ENCODE results near the gene FAM133A.

FAM133A gene

DNA sequence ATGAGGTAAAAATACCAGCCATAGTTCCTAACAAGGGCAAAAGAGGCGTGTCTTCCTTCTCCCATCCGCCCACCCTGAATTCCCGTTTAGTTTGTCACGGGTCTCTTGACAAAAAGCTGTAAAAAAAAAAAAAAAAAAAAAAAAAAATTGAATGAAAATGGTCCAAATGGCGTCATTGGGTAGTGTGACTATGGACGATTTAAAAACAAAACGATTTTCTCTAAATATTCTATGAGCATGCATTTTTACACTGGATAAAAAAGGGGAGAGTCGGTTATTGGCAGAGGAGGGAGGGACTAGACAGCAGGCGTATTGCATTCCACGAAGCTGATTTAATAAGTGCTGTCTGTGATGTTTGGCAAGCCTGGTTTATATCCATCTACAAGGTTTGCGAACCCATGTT, at the start of gene FAM133A:
TSS of gene FAM133A (plus strand) at position 338 of the 403 bp plus-strand sequence. CDS start 35,214 bp downstream, outside the sequence.
- DNase-seq: peak in 13 of 56 donors; percentile 0 to 41 (median 9)

- no peak for DNase-seq
These were observed 36.4 kb upstream of the FAM133A start for GRCh38 chrX:93637591-93637990.

DNA sequence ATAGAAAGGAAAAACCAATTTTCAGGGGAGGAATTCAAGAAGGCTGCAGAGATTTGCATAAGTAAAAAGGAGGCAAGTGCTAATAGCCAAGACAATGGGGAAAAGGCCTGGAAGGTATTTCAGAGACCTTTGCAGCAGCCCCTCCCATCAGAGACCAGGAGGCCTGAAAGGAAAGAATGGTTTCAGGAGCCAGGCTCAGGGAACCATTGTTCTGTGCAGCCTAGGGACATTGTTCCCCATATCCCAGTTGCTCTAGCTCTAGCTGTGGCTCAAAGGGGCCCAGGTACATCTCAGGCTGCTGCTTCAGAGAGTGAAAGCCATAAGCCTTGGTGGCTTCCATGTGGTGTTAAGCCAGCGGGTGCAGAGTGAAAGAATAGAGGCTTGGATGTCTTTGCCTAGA, 24.6 kb upstream of the FAM133A start:
- no peak for DNase-seq

GRCh38 chrX:93660575-93660974, 13.4 kb upstream of the FAM133A start:
- DNase-seq: no peak

- peak; percentile 5 to 91 (median 74) for DNase-seq
These were observed 744 bp upstream of the FAM133A start, which contains the start of gene NAP1L3 for GRCh38 chrX:93673056-93673868. TSS of gene NAP1L3 (minus strand) at chrX:93673578. CDS start at chrX:93673304, 274 bp downstream.

GRCh38 chrX:93695981-93696380, 22.0 kb downstream of the FAM133A start:
- DNase-seq: no peak

- no peak for DNase-seq
These were observed 29.7 kb downstream of the FAM133A start for GRCh38 chrX:93703701-93704100.

DNA sequence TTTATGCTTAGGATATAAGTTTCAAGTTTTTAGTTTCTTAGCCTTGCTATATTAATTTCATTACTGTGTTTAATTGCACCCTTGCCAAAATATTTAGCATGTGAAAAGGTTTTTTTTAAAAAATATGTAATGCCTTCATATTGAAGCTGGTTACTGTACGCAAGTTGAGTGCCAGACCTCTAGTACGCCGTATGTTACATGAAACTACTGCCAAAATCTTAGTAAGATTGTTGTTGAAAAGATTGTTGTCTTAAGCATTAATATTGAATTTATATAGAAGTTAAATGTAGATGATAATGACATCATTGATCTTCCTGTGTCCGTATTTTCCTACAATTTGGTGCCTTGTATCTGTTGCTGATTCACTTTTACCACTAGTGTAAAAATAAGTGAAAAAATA, 37.1 kb downstream of the FAM133A start:
- no peak for DNase-seq

- no peak for DNase-seq
These were observed 67.8 kb downstream of the FAM133A start for GRCh38 chrX:93741811-93742210.

GRCh38 chrX:93760163-93760562, 86.2 kb downstream of the FAM133A start:
- DNase-seq: no peak

Measured in nucleus accumbens (tissue), 56 donors.